GM19395 (cell line): ENCODE data around the gene AGBL2.
A peak's percentile ranks its signal among the peaks of the same experiment; 100 is the strongest.
"Not testable (repeated sequence)": the region's sequence is repeated elsewhere in the genome, so short reads cannot be mapped to it uniquely, and the experiment has no call there.

Source experiments
- ATAC-seq: cut with Tn5 transposase; IDR thresholded peaks from one replicate; pipeline ENCODE4 v1.9.1; 2021; ENCODE audit warnings: mild to moderate bottlenecking, moderate library complexity; ENCODE audit not compliant: unreplicated experiment

Gene AGBL2

DNA sequence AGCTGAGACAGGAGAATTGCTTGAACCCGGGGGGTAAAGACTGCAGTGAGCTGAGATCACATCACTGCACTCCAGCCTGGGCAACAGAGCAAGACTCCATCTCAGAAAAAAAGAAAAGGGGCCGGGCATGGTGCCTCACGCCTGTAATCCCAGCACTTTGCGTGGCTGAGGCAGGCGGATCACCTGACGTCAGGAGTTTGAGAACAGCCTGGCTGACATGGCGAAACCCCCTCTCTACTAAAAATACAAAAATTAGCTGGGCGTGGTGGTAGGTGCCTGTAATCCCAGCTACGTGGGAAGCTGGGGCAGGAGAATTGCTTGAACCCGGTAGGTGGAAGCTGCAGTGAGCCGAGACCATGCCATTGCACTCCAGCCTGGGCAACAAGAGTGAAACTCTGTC lies 78.8 kb downstream of the AGBL2 start:
- not testable (repeated sequence) for ATAC-seq

DNA sequence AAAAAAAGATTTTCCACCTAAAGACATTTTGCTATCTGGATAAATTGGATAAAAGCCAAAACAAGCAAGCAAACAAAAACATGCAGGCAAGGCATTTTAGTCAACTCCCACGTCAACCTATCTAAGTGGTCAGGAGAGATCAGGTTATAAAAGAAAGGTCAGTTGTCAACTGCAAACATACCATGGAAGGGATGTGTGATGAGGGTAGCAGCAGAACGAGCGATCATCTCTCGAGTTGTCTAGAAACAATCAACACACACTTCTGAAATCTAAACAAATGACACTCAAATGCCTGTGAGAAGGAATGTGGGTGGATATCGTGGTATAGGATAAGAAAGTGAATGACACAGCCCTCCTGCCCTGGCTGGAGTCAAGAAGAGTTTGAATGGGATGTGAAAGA lies 83.7 kb downstream of the AGBL2 start:
- no peak for ATAC-seq

DNA sequence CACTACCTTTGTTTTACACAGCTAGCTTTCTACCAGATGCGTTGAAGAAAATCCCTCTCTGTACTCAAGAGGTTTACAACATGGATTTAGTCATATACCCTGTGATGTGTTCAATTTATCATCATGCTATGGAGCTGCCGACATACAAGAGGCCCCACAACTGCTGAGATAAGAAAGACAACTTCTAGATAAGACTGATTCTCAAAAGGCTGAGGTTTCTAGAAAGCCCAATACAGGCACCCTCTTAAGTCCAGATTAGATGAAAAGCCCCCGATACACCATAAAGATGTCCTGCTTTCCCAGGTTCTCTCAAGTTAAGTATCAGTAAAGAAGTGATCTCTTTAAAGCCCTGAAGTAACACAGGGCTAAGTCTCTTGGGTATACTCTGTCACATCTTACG lies 87.1 kb downstream of the AGBL2 start:
- ATAC-seq = no peak

GRCh38 chr11:47626234-47626633 lies 88.9 kb downstream of the AGBL2 start:
- no peak for ATAC-seq

DNA sequence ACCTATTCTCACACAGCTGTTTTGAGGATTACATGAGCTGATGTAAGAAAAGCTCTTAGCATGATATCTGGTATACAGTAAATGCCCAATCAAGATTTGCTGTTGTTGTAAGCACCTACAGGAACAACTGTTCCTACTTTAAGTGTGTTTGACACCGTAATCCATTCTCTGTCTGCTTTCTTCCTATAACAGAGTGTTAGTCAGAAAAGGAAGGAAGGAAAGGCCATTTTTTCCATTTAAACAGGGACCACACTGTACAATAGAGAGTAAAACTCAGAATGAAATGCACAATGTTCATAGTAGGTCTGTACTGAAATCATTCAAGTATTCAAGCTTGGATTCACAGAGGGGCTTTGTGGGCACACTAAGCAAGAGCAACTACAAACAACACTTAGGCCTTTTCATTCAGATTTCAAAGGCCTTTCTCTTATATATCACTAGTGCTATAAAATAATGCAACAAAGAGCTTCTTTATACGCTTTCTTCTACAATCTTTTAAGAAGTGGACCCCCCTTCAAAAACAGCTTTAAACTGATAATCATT lies 94.3 kb downstream of the AGBL2 start:
- no peak for ATAC-seq

- no peak for ATAC-seq
These were observed 97.8 kb downstream of the AGBL2 start for GRCh38 chr11:47617417-47617809.

DNA sequence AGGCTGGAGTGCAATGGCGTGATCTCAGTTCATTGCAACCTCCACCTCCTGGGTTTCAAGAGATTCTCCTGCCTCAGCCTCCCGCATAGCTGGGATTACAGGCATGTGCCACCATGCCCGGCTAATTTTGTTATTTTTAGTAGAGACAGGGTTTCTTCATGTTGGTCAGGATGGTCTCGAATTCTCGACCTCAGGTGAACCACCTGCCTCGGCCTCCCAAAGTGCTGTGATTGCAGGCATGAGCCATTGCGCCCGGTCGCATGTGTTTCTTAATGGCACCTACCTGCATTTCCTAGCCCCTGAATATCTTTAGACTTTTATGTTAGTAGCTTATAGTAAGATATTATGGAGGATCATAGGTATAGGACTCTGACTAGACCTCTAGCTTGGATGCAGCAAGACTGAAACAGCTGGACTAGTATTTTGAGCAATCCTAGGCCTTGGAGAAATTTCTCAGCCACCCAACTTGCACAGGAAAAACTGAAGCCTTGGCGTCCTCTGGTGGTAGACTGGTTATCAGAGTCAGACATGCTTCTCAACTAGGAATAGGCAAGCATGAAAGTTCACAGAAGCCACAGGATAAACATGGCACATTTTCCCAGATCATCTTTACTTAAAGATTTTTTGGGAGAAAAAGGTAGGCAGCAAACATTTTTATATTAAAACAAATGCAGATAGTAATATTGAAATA lies 98.3 kb downstream of the AGBL2 start:
- no peak for ATAC-seq

GRCh38 chr11:47615249-47615648 lies 99.9 kb downstream of the AGBL2 start:
- ATAC-seq = no peak

GRCh38 chr11:47611348-47611794 lies 103.8 kb downstream of the AGBL2 start:
- ATAC-seq = peak; percentile 93

DNA sequence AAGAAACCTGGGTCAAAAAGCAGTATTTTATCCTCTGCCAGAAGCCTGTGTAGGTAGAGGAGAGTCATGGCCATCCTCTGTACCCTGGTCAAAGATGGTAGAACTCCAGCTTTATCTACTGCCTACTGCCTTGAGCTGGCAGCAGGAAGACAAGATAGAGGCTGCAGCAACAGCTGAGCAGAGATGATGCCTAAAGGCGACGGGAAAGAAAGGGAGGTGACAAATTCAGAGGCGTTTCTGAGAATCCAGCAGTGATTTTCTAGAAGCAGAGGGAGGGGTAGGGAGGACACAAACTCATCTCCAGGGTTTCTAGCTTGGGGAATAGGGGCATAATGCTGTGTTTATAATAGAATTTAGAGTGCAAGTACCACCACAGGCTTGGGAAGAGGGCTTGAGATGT lies 105.5 kb downstream of the AGBL2 start:
- ATAC-seq = no peak
